Fibroblast of pulmonary artery (primary cell): Measurements from ENCODE around the gene PROCA1.
"Not testable (repeated sequence)": the region's sequence is repeated elsewhere in the genome, so short reads cannot be mapped to it uniquely, and the experiment has no call there.

Source experiments
- DNase-seq: peaks from one replicate; pipeline ENCODE4 v3.0.0-alpha.2; 2010; ENCODE audit warnings: low read depth
- H3K4me3 ChIP-seq: replicated peaks from 2 replicates; pipeline ENCODE4 v1.5.1; 2011; ENCODE audit warnings: low read depth, mild to moderate bottlenecking, control low read depth, low read length, moderate library complexity
- CTCF ChIP-seq: IDR thresholded peaks from 2 replicates; pipeline ENCODE4 v1.5.1; 2011; ENCODE audit warnings: mild to moderate bottlenecking, control low read depth, low read length, inconsistent platforms; ENCODE audit errors: missing control alignments

Gene PROCA1

DNA sequence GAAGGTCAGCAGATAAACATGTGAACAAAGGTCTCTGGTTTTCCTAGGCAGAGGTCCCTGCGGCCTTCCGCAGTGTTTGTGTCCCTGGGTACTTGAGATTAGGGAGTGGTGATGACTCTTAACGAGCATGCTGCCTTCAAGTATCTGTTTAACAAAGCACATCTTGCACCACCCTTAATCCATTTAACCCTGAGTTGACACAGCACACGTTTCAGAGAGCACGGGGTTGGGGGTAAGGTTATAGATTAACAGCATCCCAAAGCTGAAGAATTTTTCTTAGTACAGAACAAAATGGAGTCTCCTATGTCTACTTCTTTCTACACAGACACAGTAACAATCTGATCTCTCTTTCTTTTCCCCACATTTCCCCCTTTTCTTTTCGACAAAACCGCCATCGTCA is 53.3 kb downstream of the PROCA1 start:
- not testable (repeated sequence) for DNase-seq, H3K4me3 ChIP-seq

- no peak overlapping the region for H3K4me3 ChIP-seq
- TF ChIP-seq CTCF = no peak
- DNase-seq = no peak
Measured at GRCh38 chr17:28657756-28658155, 53.9 kb downstream of the PROCA1 start.

DNA sequence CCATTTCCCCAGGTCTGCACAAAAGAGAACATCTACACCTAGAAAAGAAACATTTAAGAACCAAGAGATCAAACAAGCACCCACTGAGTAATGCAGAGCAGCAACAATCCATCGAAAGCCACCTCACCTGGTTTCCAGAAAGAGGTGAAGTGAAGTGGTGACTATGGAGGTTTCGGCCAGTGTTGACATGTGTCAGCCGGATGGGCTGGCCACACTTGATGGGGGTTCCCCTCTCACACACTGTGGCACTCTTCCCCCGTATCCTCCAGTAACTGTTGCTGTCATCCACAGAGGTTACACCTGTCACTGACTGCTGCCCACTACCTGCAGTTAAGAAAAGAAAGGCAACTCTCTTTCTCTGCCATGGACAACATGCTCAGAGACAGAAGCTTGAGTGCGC is 56.5 kb downstream of the PROCA1 start:
- TF ChIP-seq CTCF = no peak
- no peak for DNase-seq
- no peak overlapping the region for H3K4me3 ChIP-seq
